HepG2 (cell line): Measurements from ENCODE around the gene BSN. TPM values are rescaled to one million over a fixed set of nuclear protein-coding genes. Genes with fewer than 3 reads are reported as not detected.
A peak's percentile ranks its signal among the peaks of the same experiment; 100 is the strongest.

Source experiments
- AHR ChIP-seq: IDR thresholded peaks from 2 replicates; pipeline ENCODE4 v1.6.1; 2018; ENCODE audit warnings: missing genetic modification reagents, missing compliant biosample characterization
- DPF2 ChIP-seq: sonication (generic); formaldehyde crosslinking; IDR thresholded peaks from 2 replicates; pipeline ENCODE4 v1.4.0; 2020; ENCODE audit warnings: mild to moderate bottlenecking, low read depth, missing genetic modification reagents, borderline replicate concordance
- E2F1 ChIP-seq: sonication (generic); formaldehyde crosslinking; IDR thresholded peaks from 2 replicates; pipeline ENCODE4 v1.5.0; 2020; ENCODE audit warnings: missing genetic modification reagents
- FIP1L1 ChIP-seq: fragments of 200-400 bp; formaldehyde crosslinking; IDR thresholded peaks from 2 replicates; pipeline ENCODE4 v1.6.1; 2018; ENCODE audit warnings: low read depth, mild to moderate bottlenecking, low read length, moderate library complexity, borderline replicate concordance; ENCODE audit not compliant: insufficient read depth
- FOXP4 ChIP-seq: sonication (generic); formaldehyde crosslinking; IDR thresholded peaks from 2 replicates; pipeline ENCODE4 v1.4.0; 2020; ENCODE audit warnings: missing genetic modification reagents
- KLF12 ChIP-seq: sonication (generic); formaldehyde crosslinking; IDR thresholded peaks from 2 replicates; pipeline ENCODE4 v1.4.0; 2020; ENCODE audit warnings: missing genetic modification reagents, borderline replicate concordance
- NFKB2 ChIP-seq: sonication (generic); formaldehyde crosslinking; IDR thresholded peaks from 2 replicates; pipeline ENCODE4 v1.4.0; 2020; ENCODE audit warnings: missing genetic modification reagents, borderline replicate concordance
- POGZ ChIP-seq: sonication (generic); formaldehyde crosslinking; IDR thresholded peaks from 2 replicates; pipeline ENCODE4 v1.4.0; 2020; ENCODE audit warnings: mild to moderate bottlenecking, missing genetic modification reagents
- POLR2G ChIP-seq: fragments of 200-400 bp; formaldehyde crosslinking; IDR thresholded peaks from 2 replicates; pipeline ENCODE4 v1.6.1; 2018; ENCODE audit warnings: mild to moderate bottlenecking, low read depth, low read length, moderate library complexity
- SIN3A ChIP-seq: IDR thresholded peaks from 2 replicates; pipeline ENCODE4 v1.6.1; 2011; ENCODE audit warnings: low read depth, mild to moderate bottlenecking, control low read depth, low read length, borderline replicate concordance
- SPEN ChIP-seq: sonication (generic); formaldehyde crosslinking; IDR thresholded peaks from 2 replicates; pipeline ENCODE4 v1.5.1; 2020; ENCODE audit warnings: low read depth, mild to moderate bottlenecking, missing genetic modification reagents
- ZBTB2 ChIP-seq: sonication (generic); formaldehyde crosslinking; IDR thresholded peaks from 2 replicates; pipeline ENCODE4 v1.8.0; 2022; ENCODE audit warnings: low read depth, missing genetic modification reagents
- ZBTB25 ChIP-seq: IDR thresholded peaks from 2 replicates; pipeline ENCODE4 v1.6.1; 2018; ENCODE audit warnings: missing genetic modification reagents
- ZNF121 ChIP-seq: sonication (generic); formaldehyde crosslinking; IDR thresholded peaks from 2 replicates; pipeline ENCODE4 v1.5.0; 2020; ENCODE audit warnings: mild to moderate bottlenecking, missing genetic modification reagents
- ZNF292 ChIP-seq: sonication (generic); formaldehyde crosslinking; IDR thresholded peaks from 2 replicates; pipeline ENCODE4 v1.8.1; 2022; ENCODE audit warnings: mild to moderate bottlenecking, low read depth, missing genetic modification reagents, borderline replicate concordance
- ZNF34 ChIP-seq: sonication (generic); formaldehyde crosslinking; IDR thresholded peaks from 2 replicates; pipeline ENCODE4 v1.4.0; 2020; ENCODE audit warnings: mild to moderate bottlenecking, missing genetic modification reagents, borderline replicate concordance
- ZNF430 ChIP-seq: sonication (generic); formaldehyde crosslinking; IDR thresholded peaks from 2 replicates; pipeline ENCODE4 v1.9.0; 2021; ENCODE audit warnings: mild to moderate bottlenecking, missing genetic modification reagents
- ZNF546 ChIP-seq: sonication (generic); formaldehyde crosslinking; conservative IDR thresholded peaks from 2 replicates; pipeline ENCODE4 v1.8.1; 2023; ENCODE audit warnings: mild to moderate bottlenecking, missing genetic modification reagents
- ZNF550 ChIP-seq: sonication (generic); formaldehyde crosslinking; IDR thresholded peaks from 2 replicates; pipeline ENCODE4 v1.4.0; 2020; ENCODE audit warnings: mild to moderate bottlenecking, missing genetic modification reagents, borderline replicate concordance
- ZNF564 ChIP-seq: sonication (generic); formaldehyde crosslinking; IDR thresholded peaks from 2 replicates; pipeline ENCODE4 v1.8.1; 2023; ENCODE audit warnings: mild to moderate bottlenecking, missing genetic modification reagents
- ZNF576 ChIP-seq: sonication (generic); formaldehyde crosslinking; IDR thresholded peaks from 2 replicates; pipeline ENCODE4 v1.4.0; 2020; ENCODE audit warnings: mild to moderate bottlenecking, missing genetic modification reagents
- ZNF674 ChIP-seq: sonication (generic); formaldehyde crosslinking; IDR thresholded peaks from 2 replicates; pipeline ENCODE4 v1.5.0; 2020; ENCODE audit warnings: low read depth, mild to moderate bottlenecking, missing genetic modification reagents
- ZNF790 ChIP-seq: sonication (generic); formaldehyde crosslinking; IDR thresholded peaks from 2 replicates; pipeline ENCODE4 v1.8.0; 2022; ENCODE audit warnings: missing genetic modification reagents, mild to moderate bottlenecking, borderline replicate concordance
- polyA plus RNA-seq, 8 experiments: library from polyadenylated mRNA; depleted of rRNA in 3 of 8; stranded (reverse) in 7 of 8; unstranded in 1 of 8; fragments of >200 nt; fragmentation: Illumina TruSeq in 4 of 8; extraction: Trizol in 4 of 8; gene quantifications; 2 replicates each; pipeline versions ENCODE4 v1.2.1 to v1.2.3, GENCODE V29; 2011 to 2016; ENCODE audit warnings: low read depth in 4 of 8, missing spikeins in 1 of 8, mixed read lengths in 1 of 8; ENCODE audit not compliant: insufficient read depth in 1 of 8
- total RNA-seq, 5 experiments: library from RNA; depleted of rRNA; stranded (reverse); fragments of >200 nt; fragmentation: Illumina TruSeq; extraction: Trizol; gene quantifications; 2 replicates each; pipeline ENCODE4 v1.2.3, GENCODE V29; 2016; ENCODE audit warnings: low read depth in 1 of 5

The BSN gene
- total and polyA plus RNA-seq, 2 of the 13 experiments (the other 11 are each of a cell fraction or from before 2014, with no cell fraction given): 0.42 to 0.86 TPM

- TF ChIP-seq ZBTB25 (peak; percentile 60; the same call in 1 of the 2 replicates), KLF12 (0 out of 2 replicates have a peak, but pooled peaks have one; percentile 47), SPEN (0 out of 2 replicates have a peak, but pooled peaks have one; percentile 45), ZNF34 (CRISPR knock-in tag) (no peak), ZNF564 (peak; percentile 85; the same call in 1 of the 2 replicates), ZNF674 (CRISPR knock-in tag) (0 out of 2 replicates have a peak, but pooled peaks have one; percentile 79), ZNF576 (CRISPR knock-in tag) (no peak), NFKB2 (CRISPR knock-in tag) (peak; percentile 61; the same call in 1 of the 2 replicates), ZNF292 (CRISPR knock-in tag) (no peak), SIN3A (peak; percentile 96), DPF2 (CRISPR knock-in tag) (no peak), ZNF550 (CRISPR knock-in tag) (no peak), ZBTB2 (CRISPR knock-in tag) (peak; percentile 87), AHR (CRISPR knock-in tag) (no peak), E2F1 (CRISPR knock-in tag) (peak; percentile 20; the same call in 1 of the 2 replicates), ZNF790 (CRISPR knock-in tag) (peak; percentile 92; the same call in 1 of the 2 replicates), FIP1L1 (no peak), ZNF546 (CRISPR knock-in tag) (peak; percentile 80; the same call in 1 of the 2 replicates), FOXP4 (CRISPR knock-in tag) (0 out of 2 replicates have a peak, but pooled peaks have one; percentile 15), ZNF121 (CRISPR knock-in tag) (no peak), POGZ (CRISPR knock-in tag) (no peak), ZNF430 (CRISPR knock-in tag) (no peak), POLR2G (no peak)
Observed at GRCh38 chr3:49554633-49555265, 472 bp downstream of the BSN start (continued).
